Measurements from ENCODE around the gene ROBO1. TPM values are rescaled to one million over a fixed set of nuclear protein-coding genes. Genes with fewer than 3 reads are reported as not detected.

Gene ROBO1
- total RNA-seq, 1 donor from 2014 or later: 10.8 TPM

DNA sequence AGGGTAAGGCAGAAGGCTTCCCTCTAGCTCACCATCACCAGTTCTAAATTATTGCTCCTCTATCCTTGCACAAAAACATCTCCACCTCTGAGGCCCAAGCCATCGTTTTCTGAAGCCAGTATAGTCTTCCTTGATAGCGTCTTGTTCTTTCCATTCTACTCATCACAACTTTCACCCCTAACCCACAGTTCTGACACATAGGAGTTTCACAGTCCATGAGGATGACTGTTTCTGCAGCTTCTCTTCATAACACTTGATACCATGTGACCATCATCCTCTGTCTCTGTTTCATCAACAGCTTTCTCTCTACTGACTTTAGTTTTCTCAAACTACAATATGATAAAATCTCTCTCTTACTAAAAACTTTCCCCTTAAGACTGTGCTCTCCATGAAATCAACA lies 1166.5 kb downstream of the ROBO1 start:
- DNase-seq (ENCODE audit: missing footprints) (no peak), ATAC-seq (no peak)
- intact Hi-C loops (cut with DNase I): no loop called here

DNA sequence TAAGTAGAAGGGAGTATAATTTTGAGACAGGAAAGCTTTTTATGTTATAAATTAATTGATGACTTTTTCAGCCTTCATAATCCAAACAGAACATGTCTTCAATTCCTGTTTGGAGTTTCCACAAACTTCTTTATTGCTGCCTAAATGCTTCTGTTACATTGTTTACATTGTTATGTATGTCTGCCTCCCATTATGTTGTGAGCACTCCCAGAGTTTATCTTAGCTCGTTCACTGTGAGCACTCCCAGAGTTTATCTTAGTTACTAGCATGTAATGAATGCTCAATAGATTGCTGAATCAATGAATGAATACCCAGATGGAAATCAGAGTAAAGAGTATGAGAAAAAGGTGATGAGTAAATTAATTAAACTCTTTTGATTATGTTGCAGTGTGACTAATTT lies 1178.0 kb downstream of the ROBO1 start:
- DNase-seq (ENCODE audit: missing footprints) (no peak), ATAC-seq (no peak)
- intact Hi-C loops (cut with DNase I): no loop called here

DNA sequence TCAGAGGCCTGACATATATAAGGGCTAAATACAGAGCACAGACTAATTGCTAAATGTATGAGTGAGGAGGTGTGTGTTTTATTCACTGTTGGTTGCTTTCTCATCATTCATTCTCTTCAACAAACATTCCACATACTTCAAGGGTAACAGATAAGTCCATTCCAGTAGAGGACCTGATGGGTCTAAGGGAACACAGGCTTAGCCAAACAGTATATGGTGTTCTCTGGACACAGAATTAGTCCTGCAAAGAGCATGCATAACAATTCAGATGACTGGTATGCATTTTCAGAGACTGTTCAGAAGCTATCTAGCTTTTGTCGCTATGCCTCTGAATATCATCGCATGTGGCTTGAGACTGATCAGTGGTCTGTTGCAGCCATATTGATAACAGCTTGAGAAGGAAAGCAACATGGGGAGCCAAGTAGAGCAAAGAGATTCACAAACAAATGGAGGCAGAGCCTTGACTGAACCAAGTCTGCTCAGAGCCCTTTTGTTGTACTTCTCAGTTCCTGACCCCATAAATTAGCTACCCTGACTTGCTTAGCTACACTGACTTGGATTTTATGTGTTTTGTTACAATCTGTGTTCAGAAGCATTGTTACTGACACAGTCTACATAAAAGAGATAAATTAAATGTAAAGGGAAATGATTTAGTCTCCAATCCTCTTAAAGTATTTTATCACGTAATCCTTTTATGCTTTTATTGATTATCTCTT lies 1178.7 kb downstream of the ROBO1 start:
- DNase-seq (ENCODE audit: missing footprints) (no peak), ATAC-seq (no peak)
- intact Hi-C loops (cut with DNase I): no loop called here

GRCh38 chr3:78580681-78581080 lies 1187.1 kb downstream of the ROBO1 start:
- no peak for ATAC-seq
- no peak for DNase-seq (ENCODE audit: missing footprints)
- intact Hi-C loops (cut with DNase I): no loop called here

GRCh38 chr3:78571486-78571885 lies 1196.3 kb downstream of the ROBO1 start:
- DNase-seq (ENCODE audit: missing footprints) (no peak), ATAC-seq (no peak)
- intact Hi-C loops (cut with DNase I): no loop called here

GRCh38 chr3:78570496-78570895 lies 1197.3 kb downstream of the ROBO1 start:
- ATAC-seq: no peak
- no peak for DNase-seq (ENCODE audit: missing footprints)
- intact Hi-C loops (cut with DNase I): no loop called here

- intact Hi-C loops (cut with DNase I): no loop called here
- DNase-seq (ENCODE audit: missing footprints) (no peak), ATAC-seq (no peak)
These were observed 1198.0 kb downstream of the ROBO1 start for GRCh38 chr3:78569804-78570203.

DNA sequence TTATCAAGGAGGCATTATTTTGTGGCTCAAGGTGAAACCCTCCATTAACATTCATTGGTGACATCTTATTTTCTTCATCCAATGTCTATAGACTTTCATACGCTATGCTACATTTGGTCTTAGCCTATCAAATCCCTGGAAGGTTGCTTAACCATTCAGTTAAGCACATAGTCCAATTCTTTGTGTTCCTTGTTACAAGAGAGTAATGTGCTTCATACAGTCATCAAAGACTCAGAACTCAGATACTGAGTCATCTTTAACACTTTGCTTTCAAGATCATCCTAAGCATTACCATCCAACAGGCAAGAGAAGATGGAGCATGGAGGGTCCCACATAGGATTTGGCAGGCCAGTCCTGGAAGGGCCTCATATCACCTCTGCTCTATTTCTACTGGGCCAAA lies 1202.1 kb downstream of the ROBO1 start:
- ATAC-seq (no peak), DNase-seq (ENCODE audit: missing footprints) (no peak)
- intact Hi-C loops (cut with DNase I): no loop called here

- no peak for DNase-seq (ENCODE audit: missing footprints)
- ATAC-seq: no peak
- intact Hi-C loops (cut with DNase I): no loop called here
These were observed 1205.5 kb downstream of the ROBO1 start for GRCh38 chr3:78562328-78562727.

Small RNA genes within 50 kb of the gene (microRNA-seq; reads per million reads assigned to microRNA genes)
- not detected for gene MIR3923

Measured in Right ventricle myocardium inferior (tissue), 1 donor.